Keratinocyte (primary cell): ENCODE data around the gene FAU. TPM values are rescaled to one million over a fixed set of nuclear protein-coding genes. Genes with fewer than 3 reads are reported as not detected.

ENCODE experiments used
- DNase-seq: peaks from one replicate; pipeline ENCODE4 v3.0.0-alpha.2; 2011; ENCODE audit warnings: low read depth, missing footprints, low spot score
- FAIRE-seq: peaks from 2 replicates; lab custom pipeline; 2011; peaks lifted over from hg19 to GRCh38; lab: Jason Lieb, UNC
- H2AFZ ChIP-seq: 2 replicates; pipeline ENCODE4 v1.6.0; 2012; ENCODE audit warnings: low read length, control low read depth, inconsistent platforms; ENCODE audit not compliant: control insufficient read depth
- H3K27ac ChIP-seq: 2 replicates; pipeline ENCODE4 v1.5.1; 2011; ENCODE audit warnings: low read length; ENCODE audit not compliant: control insufficient read depth, insufficient read depth
- H3K27me3 ChIP-seq: 3 replicates; pipeline ENCODE4 v1.6.0; 2011; ENCODE audit warnings: low read length; ENCODE audit not compliant: control insufficient read depth, insufficient read depth; ENCODE audit errors: extremely low read depth
- H3K36me3 ChIP-seq, 2 experiments: 2 replicates in 1 of 2; 3 replicates in 1 of 2; pipeline ENCODE4 v1.5.1; 2011; ENCODE audit warnings: low read length in 2 of 2, mild to moderate bottlenecking in 1 of 2; ENCODE audit not compliant: control insufficient read depth in 2 of 2, insufficient read depth in 2 of 2; ENCODE audit errors: extremely low read depth in 1 of 2
- H3K4me1 ChIP-seq: 3 replicates; pipeline ENCODE4 v1.5.1; 2011; ENCODE audit warnings: low read length; ENCODE audit not compliant: control insufficient read depth, insufficient read depth; ENCODE audit errors: extremely low read depth
- H3K4me2 ChIP-seq: 3 replicates; pipeline ENCODE4 v1.6.0; 2011; ENCODE audit warnings: low read depth, low read length; ENCODE audit not compliant: control insufficient read depth, insufficient read depth; ENCODE audit errors: extremely low read depth
- H3K4me3 ChIP-seq, 3 experiments: fragments of 200-600 bp in 1 of 3; sonication (generic) in 1 of 3; 2 replicates in 2 of 3; 3 replicates in 1 of 3; pipeline ENCODE4 v1.5.1; 2011 to 2016; ENCODE audit warnings: low read length in 3 of 3, mild to moderate bottlenecking in 3 of 3, control low read depth in 2 of 3, inconsistent platforms in 1 of 3, low read depth in 1 of 3, mixed read lengths in 1 of 3, mixed run types in 1 of 3, moderate library complexity in 1 of 3; ENCODE audit not compliant: control insufficient read depth in 2 of 3, insufficient read depth in 2 of 3; ENCODE audit errors: extremely low read depth in 1 of 3
- H3K79me2 ChIP-seq: 2 replicates; pipeline ENCODE4 v1.6.0; 2012; ENCODE audit warnings: low read length; ENCODE audit not compliant: control insufficient read depth, insufficient read depth
- H3K9ac ChIP-seq: 3 replicates; pipeline ENCODE4 v1.6.0; 2011; ENCODE audit warnings: low read length; ENCODE audit not compliant: control insufficient read depth, insufficient read depth; ENCODE audit errors: extremely low read depth
- H3K9me1 ChIP-seq: 3 replicates; pipeline ENCODE4 v1.6.0; 2011; ENCODE audit warnings: low read length; ENCODE audit not compliant: control insufficient read depth, insufficient read depth; ENCODE audit errors: extremely low read depth
- H3K9me3 ChIP-seq: 2 replicates; pipeline ENCODE4 v1.5.1; 2012; ENCODE audit warnings: low read depth, low read length; ENCODE audit not compliant: control insufficient read depth
- H4K20me1 ChIP-seq: 3 replicates; pipeline ENCODE4 v1.6.0; 2011; ENCODE audit warnings: low read length; ENCODE audit not compliant: control insufficient read depth, insufficient read depth; ENCODE audit errors: extremely low read depth
- EZH2 ChIP-seq: IDR thresholded peaks from one replicate; pipeline ENCODE4 v1.6.1; 2012; ENCODE audit warnings: inconsistent platforms, mild to moderate bottlenecking, low read length, moderate library complexity
- dilution Hi-C: fragments of 300-500 bp; cut with MboI; formaldehyde crosslinking; loops from one replicate; pipeline ENCODE4 v1.7.0; 2020; ENCODE audit warnings: low sequenced_read_pairs; ENCODE audit not compliant: extremely low pct_ligation_motif_present
- polyA plus RNA-seq, 5 experiments: library from polyadenylated mRNA; depleted of rRNA in 3 of 5; stranded (reverse) in 3 of 5; stranded (forward) in 1 of 5; unstranded in 1 of 5; fragments of >200 nt; gene quantifications; 1 replicate in 1 of 5; 2 replicates in 3 of 5; 3 replicates in 1 of 5; pipeline versions ENCODE4 v1.2.1 to v1.2.3, GENCODE V29; 2011 to 2012; ENCODE audit warnings: missing spikeins in 2 of 5, low read depth in 1 of 5, low replicate concordance in 1 of 5
- TF ChIP-seq, protein P1 (sequence below), 3 experiments: IDR thresholded peaks in 1 of 3; conservative IDR thresholded peaks in 1 of 3; optimal IDR thresholded peaks in 1 of 3; 2 replicates in 2 of 3; 3 replicates in 1 of 3; pipeline versions ENCODE3 to v1.5.1; 2011; ENCODE audit warnings: low read length in 3 of 3, mild to moderate bottlenecking in 3 of 3, moderate library complexity in 2 of 3, control low read depth in 1 of 3, inconsistent platforms in 1 of 3; ENCODE audit not compliant: insufficient read depth in 2 of 3; ENCODE audit errors: extremely low read depth in 1 of 3

The FAU gene
- polyA plus RNA-seq, 1 donor (not counting 4 experiments of a cell fraction or from before 2014, with no cell fraction given) = 452 TPM

DNA sequence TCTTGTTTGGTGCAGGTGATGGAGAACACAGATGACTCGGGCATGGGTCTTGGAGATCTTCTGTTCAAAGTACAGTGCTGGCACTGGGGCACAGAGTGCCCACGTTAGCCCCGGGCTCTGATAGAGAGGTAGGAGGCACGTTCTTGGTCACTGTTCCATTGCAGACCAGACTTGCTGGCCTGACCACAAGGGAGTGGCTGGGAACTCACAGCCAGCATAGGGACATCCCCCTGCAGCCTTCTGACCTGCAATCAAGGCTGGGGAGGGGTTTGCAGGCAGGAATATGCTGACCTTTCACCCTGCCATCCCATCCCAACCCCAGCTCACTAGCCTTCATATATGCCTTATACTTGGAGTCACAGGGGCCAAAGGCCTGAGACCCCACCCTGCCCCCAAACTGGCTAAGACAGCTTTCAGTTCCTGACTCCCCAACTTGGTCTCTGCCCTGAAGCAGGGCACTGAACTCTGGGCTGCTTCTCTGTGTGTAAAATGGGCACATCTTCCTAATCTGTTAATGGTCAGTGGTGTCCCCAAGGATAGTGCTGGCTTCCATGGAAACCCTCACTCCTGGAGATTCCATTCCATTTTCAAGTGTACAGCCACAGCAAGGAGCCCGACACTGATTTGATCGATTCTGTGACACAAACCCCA is 4.8 kb upstream of the FAU start:
- peaks cover 39 to 40% of the 10 kb centered on the region in 2 experiments for H3K36me3 ChIP-seq
- DNase-seq (no peak), FAIRE-seq (no peak)
- no peak overlapping the region for H3K9ac ChIP-seq
- TF ChIP-seq, protein P1, sequence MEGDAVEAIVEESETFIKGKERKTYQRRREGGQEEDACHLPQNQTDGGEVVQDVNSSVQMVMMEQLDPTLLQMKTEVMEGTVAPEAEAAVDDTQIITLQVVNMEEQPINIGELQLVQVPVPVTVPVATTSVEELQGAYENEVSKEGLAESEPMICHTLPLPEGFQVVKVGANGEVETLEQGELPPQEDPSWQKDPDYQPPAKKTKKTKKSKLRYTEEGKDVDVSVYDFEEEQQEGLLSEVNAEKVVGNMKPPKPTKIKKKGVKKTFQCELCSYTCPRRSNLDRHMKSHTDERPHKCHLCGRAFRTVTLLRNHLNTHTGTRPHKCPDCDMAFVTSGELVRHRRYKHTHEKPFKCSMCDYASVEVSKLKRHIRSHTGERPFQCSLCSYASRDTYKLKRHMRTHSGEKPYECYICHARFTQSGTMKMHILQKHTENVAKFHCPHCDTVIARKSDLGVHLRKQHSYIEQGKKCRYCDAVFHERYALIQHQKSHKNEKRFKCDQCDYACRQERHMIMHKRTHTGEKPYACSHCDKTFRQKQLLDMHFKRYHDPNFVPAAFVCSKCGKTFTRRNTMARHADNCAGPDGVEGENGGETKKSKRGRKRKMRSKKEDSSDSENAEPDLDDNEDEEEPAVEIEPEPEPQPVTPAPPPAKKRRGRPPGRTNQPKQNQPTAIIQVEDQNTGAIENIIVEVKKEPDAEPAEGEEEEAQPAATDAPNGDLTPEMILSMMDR (optimal IDR thresholded peaks at IDR 0.05 in 1 of 3, IDR thresholded peaks at IDR 0.05 in 1 of 3, conservative IDR thresholded peaks at IDR 0.05 in 1 of 3; ENCODE audit: extremely low read depth in 1 of 3, insufficient read depth in 2 of 3, low read length in 3 of 3) = no peak
- TF ChIP-seq EZH2 = no peak
- no peaks in the 10 kb centered on the region for H3K9me3 ChIP-seq
- H4K20me1 ChIP-seq = no peaks in the 10 kb centered on the region
- peaks cover 30% of the 10 kb centered on the region for H3K79me2 ChIP-seq
- no peaks in the 10 kb centered on the region for H3K9me1 ChIP-seq
- no peak overlapping the region for H3K4me3 ChIP-seq
- H3K27ac ChIP-seq = no peak overlapping the region
- H3K4me2 ChIP-seq = no peak overlapping the region
- H3K4me1 ChIP-seq = peaks cover 4% of the 10 kb centered on the region
- H3K27me3 ChIP-seq = no peaks in the 10 kb centered on the region
- dilution Hi-C loops = no loop called here
- H2AFZ ChIP-seq = no peak overlapping the region

DNA sequence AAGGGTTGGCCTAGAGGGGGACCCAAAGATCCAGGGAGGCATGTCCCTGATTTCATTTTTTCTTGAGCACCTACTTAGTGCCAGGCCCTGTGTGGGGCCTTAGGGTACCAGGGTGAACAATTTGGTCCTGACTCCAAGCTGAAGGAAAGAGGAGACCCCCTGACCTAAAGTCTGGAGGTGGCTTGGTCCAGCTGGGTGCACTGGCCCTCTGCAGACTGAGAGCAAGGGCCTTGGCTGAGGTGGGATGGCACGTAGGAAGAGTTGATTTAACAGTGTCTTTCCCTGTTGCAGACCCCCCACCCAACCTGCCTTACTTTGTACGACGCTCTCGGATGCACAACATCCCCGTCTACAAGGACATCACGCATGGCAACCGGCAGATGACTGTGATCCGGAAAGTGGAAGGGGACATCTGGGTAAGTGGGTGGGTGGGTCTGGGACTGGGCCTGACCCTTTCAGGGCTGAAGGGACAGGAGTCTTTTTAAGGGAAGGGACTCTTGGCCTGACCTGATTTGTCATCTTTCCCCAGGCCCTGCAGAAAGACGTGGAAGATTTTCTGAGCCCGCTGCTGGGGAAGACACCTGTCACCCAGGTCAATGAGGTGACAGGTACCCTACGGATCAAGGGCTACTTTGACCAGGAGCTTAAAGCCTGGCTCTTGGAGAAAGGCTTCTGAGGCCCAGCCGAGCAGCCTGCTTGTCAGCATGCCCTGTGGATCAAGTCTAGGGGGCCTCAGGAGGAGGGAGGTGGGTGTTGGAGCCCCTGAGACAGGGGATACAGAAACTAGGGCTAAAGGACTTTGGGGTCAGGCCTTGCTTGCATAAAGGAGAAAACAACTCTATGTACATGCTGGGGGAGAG is 3.5 kb upstream of the FAU start:
- Histone ChIP-seq H3K4me1 (peaks cover 13% of the 10 kb centered on the region), H3K9me3 (no peaks in the 10 kb centered on the region), H3K9ac (no peak overlapping the region), H3K4me2 (no peak overlapping the region), H4K20me1 (no peaks in the 10 kb centered on the region), H3K27me3 (no peaks in the 10 kb centered on the region), H3K9me1 (no peaks in the 10 kb centered on the region), H3K36me3 (peaks cover 30 to 39% of the 10 kb centered on the region in 2 experiments), H2AFZ (no peak overlapping the region), H3K79me2 (peaks cover 36% of the 10 kb centered on the region), H3K4me3 (no peak overlapping the region), H3K27ac (no peak overlapping the region)
- FAIRE-seq = no peak
- DNase-seq = no peak
- TF ChIP-seq EZH2 = no peak
- TF ChIP-seq, protein P1 (optimal IDR thresholded peaks at IDR 0.05 in 1 of 3, IDR thresholded peaks at IDR 0.05 in 1 of 3, conservative IDR thresholded peaks at IDR 0.05 in 1 of 3; ENCODE audit: extremely low read depth in 1 of 3, insufficient read depth in 2 of 3, low read length in 3 of 3) = no peak
- dilution Hi-C loops = no loop called here
